ENCODE results near the gene LRRC55.
"Not testable (repeated sequence)": the region's sequence is repeated elsewhere in the genome, so short reads cannot be mapped to it uniquely, and the experiment has no call there.

The LRRC55 gene

DNA sequence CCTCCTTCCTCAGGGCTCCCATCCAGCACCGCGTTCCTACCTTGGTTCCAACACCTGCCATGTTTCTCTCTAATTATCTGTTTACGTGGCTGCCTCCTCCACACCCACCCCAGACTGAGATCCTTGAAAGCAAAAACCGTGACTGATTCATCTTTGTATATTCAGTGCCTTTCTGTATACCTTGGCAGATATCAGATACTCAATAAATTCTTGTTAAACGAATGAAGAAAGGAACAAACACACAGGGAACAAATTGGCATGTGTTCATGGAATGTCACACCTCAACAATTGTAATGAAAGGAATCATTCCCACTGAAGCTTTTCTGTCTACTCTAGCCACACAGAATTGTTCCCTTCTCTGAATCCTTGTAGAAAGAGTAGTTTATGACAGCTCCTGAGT lies 20.4 kb upstream of the LRRC55 start:
- no peak for DNase-seq (ENCODE audit: low spot score)

GRCh38 chr11:57162179-57162898 lies 19.4 kb upstream of the LRRC55 start:
- no peak for DNase-seq (ENCODE audit: low spot score)

GRCh38 chr11:57163160-57163868 lies 18.4 kb upstream of the LRRC55 start:
- no peak for DNase-seq (ENCODE audit: low spot score)

DNA sequence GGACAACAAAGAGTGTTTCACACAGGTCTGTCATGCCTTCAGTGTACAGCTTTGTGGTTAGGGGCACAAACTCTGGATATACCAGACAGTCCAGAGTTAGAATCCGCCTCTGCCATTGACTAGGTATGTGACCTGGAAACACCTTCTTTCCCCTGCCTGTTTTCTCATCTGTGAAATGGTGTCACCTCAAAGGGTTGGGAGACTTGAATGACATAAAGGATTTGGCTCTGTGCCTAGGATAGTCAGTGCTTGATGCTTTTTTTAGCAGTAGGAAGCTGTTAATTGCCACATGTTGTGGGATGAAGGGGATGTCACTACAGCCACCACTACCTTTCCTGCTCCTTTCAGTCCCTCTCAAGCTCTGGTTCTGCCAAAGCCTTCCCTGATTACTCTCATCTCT lies 17.4 kb upstream of the LRRC55 start:
- DNase-seq (ENCODE audit: low spot score), result no peak

DNA sequence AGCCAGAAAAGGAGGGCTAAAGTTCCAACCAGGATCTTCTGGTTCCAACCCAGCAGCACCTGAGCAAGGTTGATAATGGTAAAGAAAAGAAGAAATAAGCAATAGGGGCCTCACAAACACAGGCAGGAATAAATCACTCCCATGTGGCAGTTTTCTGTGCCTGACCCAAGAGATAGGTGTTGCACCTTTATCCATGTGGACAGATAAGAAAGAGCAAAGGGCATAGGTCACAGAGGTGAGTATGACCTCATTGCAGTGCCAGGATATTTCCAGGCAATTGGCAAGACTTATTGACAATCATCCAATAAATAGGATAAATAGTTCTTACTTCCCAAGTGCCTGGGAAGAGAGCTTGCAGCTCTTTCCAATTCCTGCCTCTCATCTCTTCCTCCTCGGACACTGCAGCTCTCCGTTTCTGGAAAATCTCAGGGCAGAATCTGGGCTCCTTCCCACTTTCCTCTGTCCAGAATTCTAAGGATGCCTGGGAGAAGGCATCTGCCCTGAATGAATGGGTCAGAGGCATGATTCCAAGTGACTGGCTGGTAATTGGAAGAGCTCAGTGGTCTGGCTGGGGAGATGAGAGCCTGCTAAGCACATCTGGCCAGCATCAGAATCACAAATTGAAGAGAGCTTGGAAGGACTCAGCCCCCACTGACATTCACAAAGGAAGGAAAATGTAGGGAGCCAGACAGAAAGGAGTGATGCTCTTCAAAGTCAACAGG lies 14.5 kb upstream of the LRRC55 start:
- DNase-seq (ENCODE audit: low spot score), result no peak

DNA sequence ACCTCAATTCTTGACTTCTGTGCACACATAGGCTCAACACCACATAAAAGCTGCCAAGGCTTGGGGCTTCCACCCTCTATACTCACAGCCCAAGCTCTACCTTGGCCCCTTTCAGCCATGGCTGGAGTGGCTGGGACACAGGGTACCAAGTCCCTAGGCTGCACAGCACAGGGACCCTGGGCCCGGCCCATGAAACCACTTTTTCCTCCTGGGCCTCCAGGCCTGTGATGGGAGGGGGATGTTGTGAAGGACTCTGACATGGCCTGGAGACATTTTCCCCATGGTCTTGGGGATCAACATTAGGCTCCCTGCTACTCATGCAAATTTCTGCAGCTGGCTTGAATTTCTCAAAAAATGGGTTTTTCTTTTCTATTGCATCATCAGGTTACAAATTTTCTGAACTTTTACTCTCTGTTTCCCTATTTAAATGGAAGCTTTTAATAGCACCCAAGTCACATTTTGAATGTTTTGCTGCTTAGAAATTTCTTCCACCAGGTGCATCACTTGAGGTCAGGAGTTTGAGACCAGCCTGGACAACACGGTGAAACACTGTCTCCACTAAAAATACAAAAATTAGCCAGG lies 11.9 kb upstream of the LRRC55 start:
- DNase-seq (ENCODE audit: low spot score), result not testable (repeated sequence)

DNA sequence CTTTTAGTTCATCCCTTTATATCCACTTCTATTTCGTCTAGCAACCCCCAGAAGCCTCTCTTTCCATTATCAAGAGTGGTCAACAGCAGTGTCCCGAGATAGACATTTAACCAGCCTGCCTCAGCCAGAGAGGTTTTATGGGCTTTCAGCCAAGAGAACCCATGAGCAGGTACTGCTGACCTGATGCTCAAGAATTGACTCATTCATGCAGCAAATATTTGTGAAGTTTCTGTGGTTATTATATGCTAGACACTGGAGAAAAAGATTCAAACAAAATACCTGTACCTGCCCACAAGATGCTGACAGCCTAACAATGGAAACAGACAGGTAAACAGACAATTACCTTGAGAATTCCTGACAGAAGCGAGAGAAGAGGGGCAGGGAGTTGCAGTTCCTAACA lies 9.7 kb upstream of the LRRC55 start:
- DNase-seq (ENCODE audit: low spot score), result no peak

- DNase-seq (ENCODE audit: low spot score), result no peak
These were observed 7.1 kb upstream of the LRRC55 start for GRCh38 chr11:57174656-57175055.

- DNase-seq (ENCODE audit: low spot score), result no peak
These were observed 6.3 kb upstream of the LRRC55 start for GRCh38 chr11:57175478-57175877.

GRCh38 chr11:57178334-57178733 lies 3.4 kb upstream of the LRRC55 start:
- DNase-seq (ENCODE audit: low spot score), result no peak

- no peak for DNase-seq (ENCODE audit: low spot score)
These were observed 2.1 kb upstream of the LRRC55 start for GRCh38 chr11:57179681-57180080.

- no peak for DNase-seq (ENCODE audit: low spot score)
These were observed 1.6 kb upstream of the LRRC55 start for GRCh38 chr11:57180081-57180561.

DNA sequence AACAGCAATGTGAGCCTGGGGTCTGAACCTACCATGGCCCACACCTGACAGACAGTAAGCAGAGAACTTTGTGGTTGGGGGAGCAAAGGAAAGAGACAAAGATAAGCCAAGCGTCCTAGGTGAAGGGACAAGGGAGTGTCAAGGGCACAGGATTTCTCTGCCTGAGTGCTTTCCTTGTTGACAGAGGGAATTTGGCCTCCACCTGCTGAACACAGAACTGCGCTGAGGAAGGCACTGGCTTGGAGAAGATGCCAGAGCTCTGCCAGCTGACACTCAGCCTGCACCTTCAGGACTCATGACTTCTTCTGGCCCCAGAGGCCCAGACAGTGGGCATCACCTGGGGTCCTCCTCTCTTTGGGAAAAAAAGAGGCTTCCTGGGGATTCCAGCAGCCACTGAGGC lies 789 bp upstream of the LRRC55 start:
- no peak for DNase-seq (ENCODE audit: low spot score)

GRCh38 chr11:57182896-57183295 lies 1.1 kb downstream of the LRRC55 start:
- DNase-seq (ENCODE audit: low spot score), result no peak

GRCh38 chr11:57190548-57190947 lies 8.8 kb downstream of the LRRC55 start:
- no peak for DNase-seq (ENCODE audit: low spot score)

GRCh38 chr11:57191311-57192219 lies 9.8 kb downstream of the LRRC55 start:
- no peak for DNase-seq (ENCODE audit: low spot score)

DNA sequence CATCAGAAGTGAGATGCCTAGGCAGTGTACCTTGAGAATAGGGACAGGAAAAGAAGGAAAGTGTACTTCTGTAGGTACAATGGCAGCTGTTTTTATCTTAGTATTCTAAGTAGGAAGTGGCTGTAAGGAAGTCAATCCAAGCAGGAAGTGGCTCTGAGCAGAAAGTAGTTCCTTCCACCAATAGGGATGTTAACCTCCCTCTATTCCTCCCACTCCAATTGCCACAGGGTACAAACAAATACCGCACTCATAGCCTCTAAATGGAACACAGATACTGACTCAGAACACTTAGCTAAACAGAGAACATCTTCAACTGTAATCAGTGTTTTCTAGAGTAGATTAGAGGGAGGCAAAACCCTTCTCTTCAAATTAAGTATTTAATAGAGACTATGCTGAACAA lies 10.6 kb downstream of the LRRC55 start:
- DNase-seq (ENCODE audit: low spot score), result no peak

- DNase-seq (ENCODE audit: low spot score), result no peak
These were observed 14.8 kb downstream of the LRRC55 start for GRCh38 chr11:57196596-57196995.

DNA sequence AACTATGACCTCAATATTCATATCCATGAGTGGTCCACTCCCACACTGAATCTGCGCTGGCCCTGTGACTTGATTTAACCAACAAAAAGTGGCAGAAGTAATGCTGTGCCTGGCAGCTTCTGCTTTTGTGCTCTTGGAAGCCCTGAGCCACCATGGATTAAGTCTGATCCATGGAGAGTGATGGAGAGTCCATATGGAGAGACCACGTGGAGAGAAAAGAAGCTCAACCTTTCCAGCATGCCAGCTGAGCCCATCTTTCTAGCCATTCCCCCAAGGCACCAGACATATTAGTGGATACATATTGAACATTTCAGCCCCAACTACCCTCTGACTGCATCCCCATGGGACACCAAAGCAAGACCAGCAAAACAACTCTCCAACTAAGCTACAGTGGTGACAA lies 16.0 kb downstream of the LRRC55 start:
- no peak for DNase-seq (ENCODE audit: low spot score)

DNA sequence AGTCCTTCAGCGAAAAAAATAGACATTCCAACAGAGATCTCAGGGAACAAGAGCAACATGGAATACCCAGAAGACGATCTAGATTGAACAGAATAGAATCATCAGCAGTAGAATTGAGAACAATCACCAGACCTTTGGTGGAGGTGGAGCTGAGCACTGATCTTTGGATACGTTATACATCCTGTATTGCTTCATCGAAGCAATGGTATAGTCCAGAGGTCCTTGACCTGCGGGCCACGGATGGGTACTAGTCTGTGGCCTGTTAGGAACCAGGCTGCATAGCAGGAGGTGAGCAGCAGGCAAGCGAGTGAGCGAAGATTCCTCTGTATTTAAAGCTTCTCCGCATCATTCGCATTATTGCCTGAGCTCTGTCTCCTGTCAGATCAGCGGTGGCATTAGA lies 17.6 kb downstream of the LRRC55 start:
- DNase-seq (ENCODE audit: low spot score), result no peak

- no peak for DNase-seq (ENCODE audit: low spot score)
These were observed 19.2 kb downstream of the LRRC55 start for GRCh38 chr11:57200917-57201316.

GRCh38 chr11:57202281-57202680 lies 20.5 kb downstream of the LRRC55 start:
- DNase-seq (ENCODE audit: low spot score), result no peak

All from HuH-7 (cell line).